Activated naive CD4-positive, alpha-beta T cell treated with anti-CD3 and anti-CD28 coated beads, Interleukin-2, amount 50 U/mL, for 24 hours (primary cell): ENCODE results near the gene NR2F6.
"Not testable (repeated sequence)": the region's sequence is repeated elsewhere in the genome, so short reads cannot be mapped to it uniquely, and the experiment has no call there.

ENCODE experiments used
- H3K27ac Mint-ChIP-seq: one replicate; pipeline ENCODE4 v1.8.0; 2021; ENCODE audit warnings: mild to moderate bottlenecking, mixed read lengths
- H3K27me3 Mint-ChIP-seq: one replicate; pipeline ENCODE4 v1.8.0; 2021; ENCODE audit warnings: mixed read lengths
- H3K36me3 Mint-ChIP-seq: one replicate; pipeline ENCODE4 v1.8.0; 2021; ENCODE audit warnings: mixed read lengths
- H3K4me1 Mint-ChIP-seq: one replicate; pipeline ENCODE4 v1.8.0; 2021; ENCODE audit warnings: mixed read lengths
- H3K4me3 Mint-ChIP-seq: one replicate; pipeline ENCODE4 v1.8.0; 2021; ENCODE audit warnings: mild to moderate bottlenecking, mixed read lengths
- H3K9me3 Mint-ChIP-seq: one replicate; pipeline ENCODE4 v1.8.0; 2021; ENCODE audit warnings: mixed read lengths

Gene NR2F6

GRCh38 chr19:17245535-17245984 lies at the start of gene NR2F6:
Gene NR2F6, minus strand, starts transcription at chr19:17245919. Its CDS starts 699 bp downstream, at chr19:17245220.
- Mint-ChIP-seq H3K9me3 (no peaks in the 10 kb centered on the region), H3K27me3 (no peaks in the 10 kb centered on the region), H3K4me3 (peak within 1 kb of the TSS; percentile 85), H3K27ac (no peak within 1 kb of the TSS), H3K36me3 (no peaks in the 10 kb centered on the region), H3K4me1 (peaks cover 6% of the 10 kb centered on the region)

- no peaks in the 10 kb centered on the region for H3K36me3 Mint-ChIP-seq
- H3K4me1 Mint-ChIP-seq, result no peaks in the 10 kb centered on the region
- H3K4me3 Mint-ChIP-seq, result no peak overlapping the region
- H3K27ac Mint-ChIP-seq, result no peak overlapping the region
- no peaks in the 10 kb centered on the region for H3K9me3 Mint-ChIP-seq
- H3K27me3 Mint-ChIP-seq, result no peaks in the 10 kb centered on the region
Measured at GRCh38 chr19:17294051-17294891, 48.6 kb upstream of the NR2F6 start.

- Mint-ChIP-seq H3K4me1 (no peaks in the 10 kb centered on the region), H3K27ac (no peak overlapping the region), H3K27me3 (no peaks in the 10 kb centered on the region), H3K36me3 (no peaks in the 10 kb centered on the region), H3K4me3 (no peak overlapping the region), H3K9me3 (no peaks in the 10 kb centered on the region)
Measured at GRCh38 chr19:17293605-17294004, 47.9 kb upstream of the NR2F6 start.

- H3K27me3 Mint-ChIP-seq, result no peaks in the 10 kb centered on the region
- peak overlapping the region; percentile 84 for H3K4me3 Mint-ChIP-seq
- H3K36me3 Mint-ChIP-seq, result no peaks in the 10 kb centered on the region
- H3K9me3 Mint-ChIP-seq, result no peaks in the 10 kb centered on the region
- no peaks in the 10 kb centered on the region for H3K4me1 Mint-ChIP-seq
- peak overlapping the region; percentile 56 for H3K27ac Mint-ChIP-seq
Measured at GRCh38 chr19:17292301-17293074, 46.8 kb upstream of the NR2F6 start.

GRCh38 chr19:17289489-17289888 lies 43.8 kb upstream of the NR2F6 start:
- H3K9me3 Mint-ChIP-seq, result no peaks in the 10 kb centered on the region
- H3K27me3 Mint-ChIP-seq, result no peaks in the 10 kb centered on the region
- H3K4me3 Mint-ChIP-seq, result no peak overlapping the region
- H3K27ac Mint-ChIP-seq, result no peak overlapping the region
- no peaks in the 10 kb centered on the region for H3K4me1 Mint-ChIP-seq
- no peaks in the 10 kb centered on the region for H3K36me3 Mint-ChIP-seq

- no peaks in the 10 kb centered on the region for H3K27me3 Mint-ChIP-seq
- H3K9me3 Mint-ChIP-seq, result no peaks in the 10 kb centered on the region
- H3K4me3 Mint-ChIP-seq, result no peak overlapping the region
- no peaks in the 10 kb centered on the region for H3K4me1 Mint-ChIP-seq
- H3K27ac Mint-ChIP-seq, result no peak overlapping the region
- no peaks in the 10 kb centered on the region for H3K36me3 Mint-ChIP-seq
Measured at GRCh38 chr19:17286752-17287151, 41.0 kb upstream of the NR2F6 start.

- Mint-ChIP-seq H3K27me3 (no peaks in the 10 kb centered on the region), H3K36me3 (no peaks in the 10 kb centered on the region), H3K27ac (no peak overlapping the region), H3K4me3 (no peak overlapping the region), H3K4me1 (no peaks in the 10 kb centered on the region), H3K9me3 (no peaks in the 10 kb centered on the region)
Measured at GRCh38 chr19:17286263-17286662, 40.5 kb upstream of the NR2F6 start.

- Mint-ChIP-seq H3K9me3 (no peaks in the 10 kb centered on the region), H3K27ac (no peak overlapping the region), H3K4me3 (no peak overlapping the region), H3K36me3 (no peaks in the 10 kb centered on the region), H3K27me3 (no peaks in the 10 kb centered on the region), H3K4me1 (no peaks in the 10 kb centered on the region)
Measured at GRCh38 chr19:17285415-17286135, 39.9 kb upstream of the NR2F6 start.

GRCh38 chr19:17283504-17283996 lies 37.8 kb upstream of the NR2F6 start:
- H3K9me3 Mint-ChIP-seq, result no peaks in the 10 kb centered on the region
- no peak overlapping the region for H3K27ac Mint-ChIP-seq
- no peaks in the 10 kb centered on the region for H3K4me1 Mint-ChIP-seq
- no peak overlapping the region for H3K4me3 Mint-ChIP-seq
- H3K36me3 Mint-ChIP-seq, result no peaks in the 10 kb centered on the region
- no peaks in the 10 kb centered on the region for H3K27me3 Mint-ChIP-seq

GRCh38 chr19:17282488-17283125 lies 36.9 kb upstream of the NR2F6 start:
- no peak overlapping the region for H3K27ac Mint-ChIP-seq
- no peaks in the 10 kb centered on the region for H3K36me3 Mint-ChIP-seq
- no peaks in the 10 kb centered on the region for H3K9me3 Mint-ChIP-seq
- H3K27me3 Mint-ChIP-seq, result no peaks in the 10 kb centered on the region
- H3K4me3 Mint-ChIP-seq, result peak overlapping the region; percentile 89
- H3K4me1 Mint-ChIP-seq, result no peaks in the 10 kb centered on the region

GRCh38 chr19:17281391-17282304 lies 35.9 kb upstream of the NR2F6 start, which contains the start of gene ANKLE1:
Gene ANKLE1, plus strand, starts transcription at chr19:17281901. Its CDS starts 20 bp downstream, at chr19:17281921.
- Mint-ChIP-seq H3K27ac (peak within 1 kb of the TSS; percentile 41), H3K4me1 (no peaks in the 10 kb centered on the region), H3K27me3 (no peaks in the 10 kb centered on the region)

GRCh38 chr19:17279436-17279835 lies 33.7 kb upstream of the NR2F6 start:
- no peaks in the 10 kb centered on the region for H3K27me3 Mint-ChIP-seq
- no peak overlapping the region for H3K27ac Mint-ChIP-seq
- H3K4me1 Mint-ChIP-seq, result no peaks in the 10 kb centered on the region
- H3K36me3 Mint-ChIP-seq, result peaks cover 4% of the 10 kb centered on the region
- H3K9me3 Mint-ChIP-seq, result no peaks in the 10 kb centered on the region
- H3K4me3 Mint-ChIP-seq, result no peak overlapping the region

More at GRCh38 chr19:17281391-17282304, 35.9 kb upstream of the NR2F6 start, which contains the start of gene ANKLE1:
- peak within 1 kb of the TSS; percentile 89 for H3K4me3 Mint-ChIP-seq
- no peaks in the 10 kb centered on the region for H3K9me3 Mint-ChIP-seq
- H3K36me3 Mint-ChIP-seq, result peaks cover under 1% of the 10 kb centered on the region

- Mint-ChIP-seq H3K27me3 (no peaks in the 10 kb centered on the region), H3K4me1 (no peaks in the 10 kb centered on the region), H3K27ac (no peak overlapping the region), H3K36me3 (peaks cover 6% of the 10 kb centered on the region), H3K9me3 (no peaks in the 10 kb centered on the region), H3K4me3 (no peak overlapping the region)
Measured at GRCh38 chr19:17275441-17276175, 29.9 kb upstream of the NR2F6 start.

GRCh38 chr19:17274892-17275291 lies 29.2 kb upstream of the NR2F6 start:
- not testable (repeated sequence) for H3K36me3 Mint-ChIP-seq, H3K27ac Mint-ChIP-seq, H3K4me1 Mint-ChIP-seq, H3K27me3 Mint-ChIP-seq, H3K4me3 Mint-ChIP-seq, H3K9me3 Mint-ChIP-seq
